Kidney (tissue), 14 donors: ENCODE data around the gene HES4. TPM values are rescaled to one million over a fixed set of nuclear protein-coding genes. Genes with fewer than 3 reads are reported as not detected.
"Not testable (repeated sequence)": the region's sequence is repeated elsewhere in the genome, so short reads cannot be mapped to it uniquely, and the experiment has no call there.

Source experiments
- DNase-seq, 5 donors: peaks; one replicate each; pipeline ENCODE4 v3.0.0-alpha.2; 2013 to 2020
- FAIRE-seq: peaks from 2 replicates; lab custom pipeline; 2012; peaks lifted over from hg19 to GRCh38; lab: Jason Lieb, UNC
- H3K27ac ChIP-seq, 2 donors: one replicate each; pipeline ENCODE4 v1.7.0; 2013; ENCODE audit warnings: low read depth in 2 of 2, low read length in 2 of 2, inconsistent platforms in 1 of 2
- H3K27me3 ChIP-seq: one replicate; pipeline ENCODE4 v1.7.1; 2013; ENCODE audit warnings: low read length, inconsistent platforms; ENCODE audit not compliant: control insufficient read depth, insufficient read depth
- H3K36me3 ChIP-seq, 3 donors: one replicate each; pipeline versions ENCODE4 v1.7.0 to v1.7.1; 2013; ENCODE audit warnings: low read length in 3 of 3, control low read depth in 1 of 3, inconsistent platforms in 1 of 3; ENCODE audit not compliant: insufficient read depth in 3 of 3, control insufficient read depth in 2 of 3
- H3K4me1 ChIP-seq, 3 donors: one replicate each; pipeline versions ENCODE4 v1.7.0 to v1.7.1; 2013; ENCODE audit warnings: low read length in 3 of 3, inconsistent platforms in 1 of 3, low read depth in 1 of 3; ENCODE audit not compliant: control insufficient read depth in 2 of 3, insufficient read depth in 2 of 3
- H3K4me3 ChIP-seq, 3 donors: one replicate each; pipeline versions ENCODE4 v1.7.0 to v1.8.1; 2013; ENCODE audit warnings: low read length in 3 of 3, control low read depth in 1 of 3, inconsistent platforms in 1 of 3
- H3K9ac ChIP-seq, 3 donors: one replicate each; pipeline versions ENCODE4 v1.7.0 to v1.7.1; 2013; ENCODE audit warnings: low read length in 3 of 3, control low read depth in 1 of 3, inconsistent platforms in 1 of 3
- H3K9me3 ChIP-seq, 3 donors: one replicate each; pipeline versions ENCODE4 v1.7.0 to v1.7.1; 2013; ENCODE audit warnings: low read length in 3 of 3, control low read depth in 1 of 3, inconsistent platforms in 1 of 3; ENCODE audit not compliant: control insufficient read depth in 2 of 3, insufficient read depth in 1 of 3
- CTCF ChIP-seq: IDR thresholded peaks from 3 replicates; pipeline ENCODE4 v1.5.1; 2012; ENCODE audit warnings: mild to moderate bottlenecking, moderate library complexity, borderline replicate concordance; ENCODE audit not compliant: insufficient read depth; ENCODE audit errors: extremely low read depth
- intact Hi-C: fragments of 100-400 bp; cut with DNase I; formaldehyde crosslinking; loops from one replicate; pipeline ENCODE4 v1.11.1; 2022
- polyA plus RNA-seq: library from polyadenylated mRNA; stranded (reverse); fragments of 350-450 nt; fragmentation: Illumina TruSeq; extraction: RNeasy Lipid Tissue Mini Kit (QIAGEN cat#74804); gene quantifications from one replicate; pipeline ENCODE4 v1.2.3, GENCODE V29; 2014; ENCODE audit warnings: low read depth, low replicate concordance; ENCODE audit not compliant: insufficient read depth
- total RNA-seq: library from RNA; stranded (reverse); fragmentation: NEBNext Ultra II Directional; extraction: Animal tissue kit (Norgen Biotek cat#: 25700); gene quantifications from one replicate; pipeline ENCODE4 v1.2.1, GENCODE V29; 2021
- donor health status: control.
- donor health status: control.
- donor health status: control.
- donor health status: control.
- donor health status: control.
- donor health status: DM: yes; HTN: yes; CAD: no.
- donor health status: Normal renal cell carcinoma (clear cell type).

The HES4 gene
- total and polyA plus RNA-seq, 2 donors from 2014 or later = 15.8 to 32.0 TPM

- no peak for TF ChIP-seq CTCF
- H3K27ac ChIP-seq = no peak overlapping the region
- intact Hi-C loops = no loop called here
These were observed 31.9 kb upstream of the HES4 start for GRCh38 chr1:1031659-1032235.

GRCh38 chr1:1030867-1031658, 31.2 kb upstream of the HES4 start:
- H3K9me3 ChIP-seq, H3K36me3 ChIP-seq, H3K9ac ChIP-seq, DNase-seq, intact Hi-C loops, FAIRE-seq, H3K27me3 ChIP-seq, H3K27ac ChIP-seq: not testable (repeated sequence)
- peaks cover 0 to 22% (median 2%) of the 10 kb centered on the region in 3 donors for H3K4me1 ChIP-seq
- peak overlapping the region in 1 of 3 donors; percentile 26 for H3K4me3 ChIP-seq

More at GRCh38 chr1:1031659-1032235, 31.9 kb upstream of the HES4 start:
- Histone ChIP-seq H3K27me3 (no peaks in the 10 kb centered on the region), H3K4me1 (peaks cover 0 to 15% (median 2%) of the 10 kb centered on the region in 3 donors), H3K9ac (peak overlapping the region in 1 of 3 donors; percentile 6), H3K4me3 (no peak overlapping the region), H3K36me3 (no peaks in the 10 kb centered on the region), H3K9me3 (no peaks in the 10 kb centered on the region)
- DNase-seq (no peak), FAIRE-seq (no peak)

GRCh38 chr1:1027791-1028190, 27.9 kb upstream of the HES4 start:
- Histone ChIP-seq H3K4me1 (peaks cover 2 to 42% (median 8%) of the 10 kb centered on the region in 3 donors), H3K4me3 (no peak overlapping the region), H3K27ac (no peak overlapping the region), H3K9me3 (no peaks in the 10 kb centered on the region), H3K27me3 (no peaks in the 10 kb centered on the region), H3K36me3 (no peaks in the 10 kb centered on the region), H3K9ac (no peak overlapping the region)
- TF ChIP-seq CTCF = no peak
- DNase-seq (peak in 1 of 5 donors; percentile 60), FAIRE-seq (no peak)
- intact Hi-C loops = no loop called here
